Aorta (tissue), 5 donors: ENCODE data around the gene ALDH2. TPM values are rescaled to one million over a fixed set of nuclear protein-coding genes. Genes with fewer than 3 reads are reported as not detected.
A peak's percentile ranks its signal among the peaks of the same experiment; 100 is the strongest.
"Not testable (repeated sequence)": the region's sequence is repeated elsewhere in the genome, so short reads cannot be mapped to it uniquely, and the experiment has no call there.

Experiments used
- ATAC-seq: fragments of 200-7000 bp; cut with Tn5 transposase; one replicate; pipeline ENCODE4 v1.9.1; 2022; ENCODE audit warnings: moderate library complexity; ENCODE audit not compliant: low FRiP score
- DNase-seq, 2 donors: peaks; one replicate each; pipeline ENCODE4 v3.0.0-alpha.2; 2020
- H3K27ac ChIP-seq, 2 donors: one replicate each; pipeline ENCODE4 v1.5.1; 2013; ENCODE audit warnings: low read length in 2 of 2, mild to moderate bottlenecking in 2 of 2, moderate library complexity in 2 of 2, control low read depth in 1 of 2, inconsistent platforms in 1 of 2, low read depth in 1 of 2
- H3K27me3 ChIP-seq, 2 donors: one replicate each; pipeline ENCODE4 v1.6.1; 2013; ENCODE audit warnings: control low read depth in 1 of 2, low read length in 1 of 2, mild to moderate bottlenecking in 1 of 2, moderate library complexity in 1 of 2; ENCODE audit not compliant: insufficient read depth in 2 of 2, control insufficient read depth in 1 of 2
- H3K36me3 ChIP-seq, 2 donors: one replicate each; pipeline ENCODE4 v1.6.1; 2013; ENCODE audit warnings: control low read depth in 1 of 2, low read length in 1 of 2, mild to moderate bottlenecking in 1 of 2; ENCODE audit not compliant: insufficient read depth in 2 of 2, control insufficient read depth in 1 of 2
- H3K4me1 ChIP-seq, 2 donors: one replicate each; pipeline ENCODE4 v1.6.1; 2013; ENCODE audit warnings: low read length in 2 of 2, control low read depth in 1 of 2, mild to moderate bottlenecking in 1 of 2, moderate library complexity in 1 of 2; ENCODE audit not compliant: insufficient read depth in 2 of 2, control insufficient read depth in 1 of 2
- H3K4me3 ChIP-seq, 2 donors: one replicate each; pipeline ENCODE4 v1.5.1; 2013; ENCODE audit warnings: low read length in 2 of 2, control low read depth in 1 of 2, mild to moderate bottlenecking in 1 of 2
- H3K9me3 ChIP-seq: one replicate; pipeline ENCODE4 v1.6.1; 2013; ENCODE audit warnings: mild to moderate bottlenecking, low read length; ENCODE audit not compliant: control insufficient read depth
- WGBS, 2 donors: extraction: QIAGEN DNeasy Blood & Tissue Kit; methylation state at CpG; one replicate each; pipeline ENCODE4 v1.1.7; 2013; 5-methylcytosine and 5-hydroxymethylcytosine counted together
- intact Hi-C, 2 donors: fragments of 100-400 bp; cut with DNase I; formaldehyde crosslinking; loops; one replicate each; pipeline versions ENCODE4 v1.14.2 to v1.15.0; 2022
- polyA plus RNA-seq, 2 donors: library from polyadenylated mRNA; stranded (reverse); fragments of 200-250 nt; gene quantifications; one replicate each; pipeline ENCODE4 v1.2.3, GENCODE V29; 2013
- total RNA-seq, 2 donors: library from RNA; stranded (reverse); fragmentation: NEBNext Ultra II Directional; extraction: Animal tissue kit (Norgen Biotek cat#: 25700); gene quantifications; one replicate each; pipeline ENCODE4 v1.2.1, GENCODE V29; 2021
- donor health status: healthy with polysubstance abuse.
- donor health status: Bipolar disorder and iron deficiency.
- donor health status: DM: no; HTN: no; CAD: no.
- donor health status: DM: no; HTN: no; CAD: no.
- donor health status: DM: yes; HTN: yes; CAD: no.

Gene ALDH2
- total and polyA plus RNA-seq, 4 donors = 91.2 to 135 (median 124) TPM

- Histone ChIP-seq H3K36me3 (no peaks in the 10 kb centered on the region), H3K27me3 (no peaks in the 10 kb centered on the region), H3K27ac (no peak overlapping the region), H3K4me3 (no peak overlapping the region), H3K4me1 (no peaks in the 10 kb centered on the region), H3K9me3 (no peaks in the 10 kb centered on the region)
- intact Hi-C loops = loop anchor here (1.0 to 5.0 kb wide), 2 partner anchors 60 to 61 kb away; no protein-coding TSS in a partner anchor
- WGBS, 2 donors = 11% methylated on average over 13 of the region's 13 CpGs
- DNase-seq (peak; percentile 77 to 83), ATAC-seq (peak; percentile 95)
Measured at GRCh38 chr12:111812881-111813741, 46.4 kb downstream of the ALDH2 start.

- no peak overlapping the region for H3K4me3 ChIP-seq
- H3K36me3 ChIP-seq = no peaks in the 10 kb centered on the region
- no peaks in the 10 kb centered on the region for H3K27me3 ChIP-seq
- intact Hi-C loops = no loop called here
- no peaks in the 10 kb centered on the region for H3K4me1 ChIP-seq
- no peak for ATAC-seq
- 76 to 81% methylated on average over 6 of the region's 6 CpGs for WGBS, 2 donors
- no peak overlapping the region for H3K27ac ChIP-seq
- no peak for DNase-seq
- no peaks in the 10 kb centered on the region for H3K9me3 ChIP-seq
Measured at GRCh38 chr12:111816065-111816615, 49.4 kb downstream of the ALDH2 start.

GRCh38 chr12:111816898-111817297, 50.2 kb downstream of the ALDH2 start:
- H3K27me3 ChIP-seq, ATAC-seq, H3K9me3 ChIP-seq, H3K4me1 ChIP-seq, H3K4me3 ChIP-seq, H3K27ac ChIP-seq, DNase-seq, H3K36me3 ChIP-seq, intact Hi-C loops: not testable (repeated sequence)
- 82 to 90% methylated on average over 3 of the region's 3 CpGs for WGBS, 2 donors

GRCh38 chr12:111818340-111818739, 51.6 kb downstream of the ALDH2 start:
- 85% methylated on average over 8 of the region's 8 CpGs for WGBS, 2 donors
- Histone ChIP-seq H3K27me3 (no peaks in the 10 kb centered on the region), H3K4me1 (no peaks in the 10 kb centered on the region), H3K27ac (no peak overlapping the region), H3K9me3 (no peaks in the 10 kb centered on the region), H3K4me3 (no peak overlapping the region), H3K36me3 (no peaks in the 10 kb centered on the region)
- intact Hi-C loops = no loop called here
- ATAC-seq (no peak), DNase-seq (no peak)

GRCh38 chr12:111819191-111820158, 52.7 kb downstream of the ALDH2 start:
- Histone ChIP-seq H3K36me3 (no peaks in the 10 kb centered on the region), H3K4me3 (no peak overlapping the region), H3K27ac (no peak overlapping the region), H3K4me1 (no peaks in the 10 kb centered on the region), H3K9me3 (no peaks in the 10 kb centered on the region), H3K27me3 (no peaks in the 10 kb centered on the region)
- intact Hi-C loops = no loop called here
- whole genome bisulfite sequencing, 2 donors = 65 to 66% methylated on average over 6 of the region's 6 CpGs
- no peak for DNase-seq
- ATAC-seq = no peak

- ATAC-seq, H3K27me3 ChIP-seq, intact Hi-C loops, H3K27ac ChIP-seq, H3K4me1 ChIP-seq, H3K9me3 ChIP-seq, DNase-seq, H3K4me3 ChIP-seq, H3K36me3 ChIP-seq: not testable (repeated sequence)
- 82 to 90% methylated on average over 8 of the region's 8 CpGs for WGBS, 2 donors
Measured at GRCh38 chr12:111820828-111821227, 54.1 kb downstream of the ALDH2 start.

- H3K9me3 ChIP-seq = no peaks in the 10 kb centered on the region
Measured at GRCh38 chr12:111822886-111823285, 56.2 kb downstream of the ALDH2 start.

GRCh38 chr12:111823891-111824290, 57.2 kb downstream of the ALDH2 start:
- Histone ChIP-seq H3K4me1 (no peaks in the 10 kb centered on the region), H3K36me3 (no peaks in the 10 kb centered on the region), H3K9me3 (no peaks in the 10 kb centered on the region), H3K4me3 (no peak overlapping the region), H3K27me3 (no peaks in the 10 kb centered on the region), H3K27ac (no peak overlapping the region)
- 46 to 56% methylated on average over 3 of the region's 3 CpGs for WGBS, 2 donors
- DNase-seq (no peak), ATAC-seq (no peak)
- intact Hi-C loops = no loop called here

More at GRCh38 chr12:111822886-111823285, 56.2 kb downstream of the ALDH2 start:
- H3K4me3 ChIP-seq = no peak overlapping the region
- no peak overlapping the region for H3K27ac ChIP-seq
- DNase-seq (no peak), ATAC-seq (no peak)
- H3K27me3 ChIP-seq = no peaks in the 10 kb centered on the region
- intact Hi-C loops = no loop called here
- WGBS, 2 donors = 47 to 56% methylated on average over 2 of the region's 2 CpGs
- H3K36me3 ChIP-seq = no peaks in the 10 kb centered on the region
- no peaks in the 10 kb centered on the region for H3K4me1 ChIP-seq
